Neutrophil (primary cell): ENCODE measurements around the gene NATD1.

Experiments used
- H3K27ac ChIP-seq: fragments of 200-600 bp; sonication (generic); 2 replicates; pipeline ENCODE4 v1.5.1; 2016; ENCODE audit warnings: mild to moderate bottlenecking, moderate library complexity
- H3K27me3 ChIP-seq: fragments of 200-600 bp; sonication (generic); 2 replicates; pipeline ENCODE4 v1.6.0; 2016; ENCODE audit warnings: mild to moderate bottlenecking
- H3K36me3 ChIP-seq: fragments of 200-600 bp; sonication (generic); 2 replicates; pipeline ENCODE4 v1.5.1; 2017
- H3K4me1 ChIP-seq, 2 experiments: fragments of 200-600 bp in 1 of 2; sonication (generic) in 1 of 2; 1 replicate in 1 of 2; 2 replicates in 1 of 2; pipeline versions ENCODE4 v1.5.1 to v1.6.1; 2013 to 2016; ENCODE audit warnings: low read depth in 1 of 2, low read length in 1 of 2, mild to moderate bottlenecking in 1 of 2, moderate library complexity in 1 of 2; ENCODE audit not compliant: control insufficient read depth in 1 of 2, insufficient read depth in 1 of 2
- H3K4me3 ChIP-seq, 2 experiments: fragments of 200-600 bp in 1 of 2; sonication (generic) in 1 of 2; 1 replicate in 1 of 2; 2 replicates in 1 of 2; pipeline ENCODE4 v1.5.1; 2013 to 2016; ENCODE audit warnings: low read depth in 1 of 2, low read length in 1 of 2, mild to moderate bottlenecking in 1 of 2, moderate library complexity in 1 of 2
- H3K9me3 ChIP-seq: fragments of 200-600 bp; sonication (generic); 2 replicates; pipeline ENCODE4 v1.5.1; 2016
- TF ChIP-seq, protein P1 (sequence below): fragments of 200-600 bp; sonication (generic); IDR thresholded peaks from 2 replicates; pipeline ENCODE4 v1.5.1; 2016; ENCODE audit warnings: antibody characterized with exemption

NATD1 gene

DNA sequence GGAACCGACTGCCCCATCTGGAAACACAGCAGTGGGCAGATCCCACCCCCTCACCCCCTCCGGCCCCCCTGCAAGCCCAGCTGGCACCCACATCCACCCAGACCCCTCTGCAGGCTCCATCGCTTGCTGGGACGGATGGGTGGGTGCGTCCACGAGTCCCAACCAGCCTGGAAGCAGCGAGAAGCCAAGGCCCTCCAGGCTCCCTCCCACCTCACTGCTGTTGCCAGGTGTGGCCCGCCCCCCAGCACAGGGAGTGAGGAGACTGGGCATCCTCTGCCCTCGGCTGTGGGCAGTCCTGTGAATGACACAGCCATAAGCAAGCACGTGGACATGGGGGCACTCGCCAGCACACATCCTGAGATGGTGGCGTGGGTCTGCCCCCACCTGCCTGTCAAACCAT lies 50.7 kb downstream of the NATD1 start:
- no peak overlapping the region for H3K4me3 ChIP-seq
- H3K9me3 ChIP-seq: no peaks in the 10 kb centered on the region
- peak overlapping the region; percentile 43 for H3K27ac ChIP-seq
- peaks cover 38% of the 10 kb centered on the region for H3K36me3 ChIP-seq
- TF ChIP-seq, protein P1, sequence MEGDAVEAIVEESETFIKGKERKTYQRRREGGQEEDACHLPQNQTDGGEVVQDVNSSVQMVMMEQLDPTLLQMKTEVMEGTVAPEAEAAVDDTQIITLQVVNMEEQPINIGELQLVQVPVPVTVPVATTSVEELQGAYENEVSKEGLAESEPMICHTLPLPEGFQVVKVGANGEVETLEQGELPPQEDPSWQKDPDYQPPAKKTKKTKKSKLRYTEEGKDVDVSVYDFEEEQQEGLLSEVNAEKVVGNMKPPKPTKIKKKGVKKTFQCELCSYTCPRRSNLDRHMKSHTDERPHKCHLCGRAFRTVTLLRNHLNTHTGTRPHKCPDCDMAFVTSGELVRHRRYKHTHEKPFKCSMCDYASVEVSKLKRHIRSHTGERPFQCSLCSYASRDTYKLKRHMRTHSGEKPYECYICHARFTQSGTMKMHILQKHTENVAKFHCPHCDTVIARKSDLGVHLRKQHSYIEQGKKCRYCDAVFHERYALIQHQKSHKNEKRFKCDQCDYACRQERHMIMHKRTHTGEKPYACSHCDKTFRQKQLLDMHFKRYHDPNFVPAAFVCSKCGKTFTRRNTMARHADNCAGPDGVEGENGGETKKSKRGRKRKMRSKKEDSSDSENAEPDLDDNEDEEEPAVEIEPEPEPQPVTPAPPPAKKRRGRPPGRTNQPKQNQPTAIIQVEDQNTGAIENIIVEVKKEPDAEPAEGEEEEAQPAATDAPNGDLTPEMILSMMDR: no peak
- H3K27me3 ChIP-seq: no peaks in the 10 kb centered on the region
- peaks cover 5 to 10% of the 10 kb centered on the region in 2 experiments for H3K4me1 ChIP-seq

- Histone ChIP-seq H3K9me3 (no peaks in the 10 kb centered on the region), H3K27me3 (no peaks in the 10 kb centered on the region), H3K27ac (peak overlapping the region; percentile 43), H3K4me3 (no peak overlapping the region), H3K36me3 (peaks cover 40% of the 10 kb centered on the region), H3K4me1 (peaks cover 5 to 10% of the 10 kb centered on the region in 2 experiments)
- TF ChIP-seq, protein P1: no peak
Observed at GRCh38 chr17:21201874-21202273, 51.3 kb downstream of the NATD1 start.

DNA sequence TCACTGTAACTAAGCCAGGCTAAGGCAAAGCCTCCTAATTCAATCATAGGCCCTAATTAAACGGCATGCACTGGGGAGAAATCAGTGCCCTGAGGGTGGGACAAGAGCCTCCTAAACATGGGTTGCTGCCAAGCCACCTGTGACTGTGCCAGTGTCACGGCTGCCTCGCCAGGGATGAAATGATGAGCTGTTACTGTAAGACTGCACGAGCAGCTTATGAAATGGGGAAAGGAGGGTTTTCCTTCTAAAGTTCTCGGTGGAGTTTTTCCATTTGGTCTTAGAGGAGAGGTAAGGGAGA lies 52.0 kb downstream of the NATD1 start:
- TF ChIP-seq, protein P1: no peak
- H3K36me3 ChIP-seq: peaks cover 46% of the 10 kb centered on the region
- H3K4me1 ChIP-seq: peaks cover 5 to 10% of the 10 kb centered on the region in 2 experiments
- H3K9me3 ChIP-seq: no peaks in the 10 kb centered on the region
- H3K4me3 ChIP-seq: no peak overlapping the region
- peak overlapping the region; percentile 43 for H3K27ac ChIP-seq
- H3K27me3 ChIP-seq: no peaks in the 10 kb centered on the region

- peak overlapping the region; percentile 43 for H3K27ac ChIP-seq
- H3K36me3 ChIP-seq: peaks cover 51% of the 10 kb centered on the region
- TF ChIP-seq, protein P1: no peak
- H3K4me1 ChIP-seq: peaks cover 5 to 10% of the 10 kb centered on the region in 2 experiments
- no peaks in the 10 kb centered on the region for H3K9me3 ChIP-seq
- H3K4me3 ChIP-seq: no peak overlapping the region
- no peaks in the 10 kb centered on the region for H3K27me3 ChIP-seq
Observed at GRCh38 chr17:21200590-21201297, 52.5 kb downstream of the NATD1 start.

GRCh38 chr17:21199856-21200255 lies 53.4 kb downstream of the NATD1 start:
- peaks cover 5 to 10% of the 10 kb centered on the region in 2 experiments for H3K4me1 ChIP-seq

More at GRCh38 chr17:21199856-21200255, 53.4 kb downstream of the NATD1 start:
- H3K27ac ChIP-seq: peak overlapping the region; percentile 46
- H3K4me3 ChIP-seq: no peak overlapping the region
- H3K36me3 ChIP-seq: peaks cover 47% of the 10 kb centered on the region
- no peaks in the 10 kb centered on the region for H3K27me3 ChIP-seq
- TF ChIP-seq, protein P1: no peak
- no peaks in the 10 kb centered on the region for H3K9me3 ChIP-seq
